ENCODE data around the gene MS4A4A.

DNA sequence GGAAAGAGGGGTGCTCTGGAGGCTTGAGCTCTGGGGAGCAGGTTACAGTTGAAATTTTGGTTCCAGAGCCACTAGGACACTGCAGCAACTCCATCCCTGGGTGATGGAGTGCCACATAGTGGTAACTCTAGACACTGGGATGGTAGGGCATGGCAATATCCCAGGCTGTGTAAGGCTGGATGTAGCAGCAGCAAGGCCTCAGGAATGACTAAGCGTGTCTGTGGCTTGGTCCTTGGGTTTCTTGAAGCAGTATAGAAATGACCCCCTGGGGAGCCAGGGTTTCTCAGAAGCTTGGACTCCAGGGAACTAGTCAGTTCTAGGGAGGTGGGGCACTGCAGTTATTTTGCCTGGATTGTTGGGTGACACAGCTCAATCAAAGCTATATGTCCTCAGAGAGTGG is 8.1 kb downstream of the MS4A4A start:
- TF ChIP-seq, protein P1, sequence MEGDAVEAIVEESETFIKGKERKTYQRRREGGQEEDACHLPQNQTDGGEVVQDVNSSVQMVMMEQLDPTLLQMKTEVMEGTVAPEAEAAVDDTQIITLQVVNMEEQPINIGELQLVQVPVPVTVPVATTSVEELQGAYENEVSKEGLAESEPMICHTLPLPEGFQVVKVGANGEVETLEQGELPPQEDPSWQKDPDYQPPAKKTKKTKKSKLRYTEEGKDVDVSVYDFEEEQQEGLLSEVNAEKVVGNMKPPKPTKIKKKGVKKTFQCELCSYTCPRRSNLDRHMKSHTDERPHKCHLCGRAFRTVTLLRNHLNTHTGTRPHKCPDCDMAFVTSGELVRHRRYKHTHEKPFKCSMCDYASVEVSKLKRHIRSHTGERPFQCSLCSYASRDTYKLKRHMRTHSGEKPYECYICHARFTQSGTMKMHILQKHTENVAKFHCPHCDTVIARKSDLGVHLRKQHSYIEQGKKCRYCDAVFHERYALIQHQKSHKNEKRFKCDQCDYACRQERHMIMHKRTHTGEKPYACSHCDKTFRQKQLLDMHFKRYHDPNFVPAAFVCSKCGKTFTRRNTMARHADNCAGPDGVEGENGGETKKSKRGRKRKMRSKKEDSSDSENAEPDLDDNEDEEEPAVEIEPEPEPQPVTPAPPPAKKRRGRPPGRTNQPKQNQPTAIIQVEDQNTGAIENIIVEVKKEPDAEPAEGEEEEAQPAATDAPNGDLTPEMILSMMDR (IDR thresholded peaks at IDR 0.05) = no peak
- TF ChIP-seq POLR2A (IDR thresholded peaks at IDR 0.05) = no peak

All from body of pancreas (tissue), 4 donors.